AG04449 (cell line): ENCODE measurements around the gene ZBTB9.

Experiments
- CTCF ChIA-PET: fragments of 350-600 bp; formaldehyde crosslinking; extraction: SDS; loops from one replicate; lab custom pipeline; 2021; ENCODE audit warnings: antibody characterized with exemption; lab: Yijun Ruan, JAX
- POLR2A ChIA-PET: fragments of 400-600, 350-600 bp; formaldehyde crosslinking; extraction: SDS; loops from one replicate; lab custom pipeline; 2020; ENCODE audit warnings: antibody characterized with exemption, inconsistent platforms; lab: Yijun Ruan, JAX
- DNase-seq: peaks from one replicate; pipeline ENCODE4 v3.0.0-alpha.2; 2010; ENCODE audit warnings: low read depth, low spot score
- H3K4me3 ChIP-seq: 2 replicates; pipeline ENCODE4 v1.5.1; 2011; ENCODE audit warnings: low read depth, mild to moderate bottlenecking, control low read depth, low read length
- CTCF ChIP-seq: IDR thresholded peaks from one replicate; pipeline ENCODE4 v1.5.1; 2011; ENCODE audit warnings: mild to moderate bottlenecking, moderate library complexity, low read length, control low read depth, inconsistent platforms; ENCODE audit not compliant: insufficient read depth; ENCODE audit errors: missing control alignments

ZBTB9 gene

GRCh38 chr6:33504486-33504885 is 50.1 kb downstream of the ZBTB9 start:
- CTCF ChIA-PET = no interaction called here
- DNase-seq = no peak

GRCh38 chr6:33505548-33506370 is 51.4 kb downstream of the ZBTB9 start:
- no peak overlapping the region for H3K4me3 ChIP-seq
- ChIA-PET CTCF (interaction anchor here (0.7 kb wide), 1 partner anchor 885 kb away, joined by 3 read pairs; no protein-coding TSS in a partner anchor), POLR2A (no interaction called here)
- TF ChIP-seq CTCF = no peak
- DNase-seq = no peak

More at GRCh38 chr6:33504486-33504885, 50.1 kb downstream of the ZBTB9 start:
- POLR2A ChIA-PET = no interaction called here
- TF ChIP-seq CTCF = no peak
- H3K4me3 ChIP-seq = no peak overlapping the region
